ENCODE results near the gene CHMP5. TPM values are rescaled to one million over a fixed set of nuclear protein-coding genes. Genes with fewer than 3 reads are reported as not detected.

Gene CHMP5
- polyA plus RNA-seq (2012; ENCODE audit: low read depth, missing spikeins): 67.3 TPM

DNA sequence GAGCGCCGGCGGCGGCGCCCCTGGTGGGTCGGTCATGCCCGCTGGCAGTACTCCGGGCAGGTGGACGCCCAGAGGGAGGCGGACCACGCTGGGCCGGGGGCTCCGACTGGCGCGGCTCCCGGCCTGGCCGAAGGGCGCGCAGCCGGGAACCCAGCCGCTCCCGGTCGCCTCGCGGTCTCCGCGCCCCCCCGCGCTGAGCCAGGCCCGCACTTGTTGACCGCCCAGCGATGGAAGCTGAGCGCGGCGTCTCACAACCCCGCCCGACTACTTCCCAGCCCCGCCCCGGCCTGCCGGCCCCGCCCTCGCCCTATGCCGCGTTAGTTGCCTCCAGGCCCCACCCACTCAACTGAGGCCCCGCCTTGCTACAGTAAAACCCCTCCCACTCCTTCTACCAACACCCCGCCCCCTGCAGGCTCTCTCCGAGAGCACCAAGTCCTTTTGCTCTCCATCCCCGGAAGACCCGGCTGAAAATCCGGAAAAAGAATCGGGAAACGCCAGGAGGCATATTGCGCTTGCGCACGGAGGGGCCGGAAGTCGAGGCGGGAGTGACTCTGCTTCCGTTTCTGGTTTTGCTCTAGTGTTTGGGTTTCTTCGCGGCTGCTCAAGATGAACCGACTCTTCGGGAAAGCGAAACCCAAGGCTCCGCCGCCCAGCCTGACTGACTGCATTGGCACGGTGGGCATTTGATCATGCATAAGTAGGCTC is at the start of gene CHMP5, which contains the start of gene BAG1:
CHMP5 (plus strand) TSS at position 577 of the 705 bp plus-strand sequence; CDS start at position 607, 30 bp downstream.
BAG1 (minus strand) TSS at position 236 of the 705 bp plus-strand sequence.
- FAIRE-seq: peak; percentile 89
- TF ChIP-seq POLR2A (IDR thresholded peaks at IDR 0.05; ENCODE audit: low read depth, low read length) (peak; percentile 62; the same call in 1 of the 2 replicates), TAF1 (IDR thresholded peaks at IDR 0.05; ENCODE audit: low read depth, low read length) (no peak; the same call in 1 of the 2 replicates), POLR2AphosphoS5 (IDR thresholded peaks at IDR 0.05; ENCODE audit: low read depth, low read length) (peak; percentile 71; the same call in 1 of the 2 replicates), SPI1 (IDR thresholded peaks at IDR 0.05; ENCODE audit: low read depth, low read length) (0 out of 2 replicates have a peak, but pooled peaks have one; percentile 21), POU2F2 (IDR thresholded peaks at IDR 0.05; ENCODE audit: low read depth, low read length) (no peak), PAX5 (IDR thresholded peaks at IDR 0.05; ENCODE audit: insufficient read depth, low read length, severe bottlenecking) (no peak)
- peak; percentile 89 for DNase-seq (ENCODE audit: insufficient read length, low spot score)

DNA sequence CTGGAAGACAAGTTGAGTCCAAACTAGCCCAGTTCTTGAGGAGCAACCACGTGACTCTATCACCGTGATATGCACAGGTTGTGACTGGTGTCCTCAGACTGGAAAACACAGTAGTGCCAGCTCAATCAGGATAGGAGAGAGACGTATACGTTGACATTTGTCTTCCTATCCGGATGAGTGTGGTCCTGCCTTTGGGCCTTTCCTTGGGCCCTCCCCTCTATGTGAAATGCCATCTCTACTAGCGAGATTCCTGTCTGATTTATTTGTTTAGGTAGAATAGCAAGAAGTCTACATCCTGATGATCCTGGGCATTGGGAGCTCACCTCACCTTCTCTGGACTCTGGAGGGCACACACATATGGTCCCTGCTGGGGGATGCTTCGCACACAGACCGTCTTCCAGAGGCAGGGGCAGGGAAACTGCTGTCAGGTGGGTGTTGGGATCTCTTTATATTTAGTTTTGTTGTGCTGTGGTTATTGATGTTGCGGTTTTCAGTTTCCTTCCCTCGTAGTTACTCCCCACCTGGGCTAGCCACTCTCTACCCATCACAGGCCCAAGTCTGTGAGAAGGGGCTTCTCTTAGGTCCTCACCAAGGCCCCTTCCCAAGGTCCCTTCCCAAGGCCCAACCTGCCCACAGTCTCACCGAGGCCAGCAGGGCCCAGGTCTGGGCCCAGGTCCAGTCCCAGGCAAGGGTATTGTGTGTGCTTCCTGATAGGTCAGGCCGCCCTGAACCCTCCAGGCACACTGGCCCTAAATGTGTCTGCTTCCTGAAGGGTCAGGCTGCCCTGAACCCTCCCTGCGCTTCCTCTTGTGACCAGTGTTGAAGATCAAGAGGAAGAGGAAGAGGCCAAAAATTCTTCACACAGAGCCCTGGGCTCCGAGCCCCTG is 43.9 kb upstream of the CHMP5 start:
- FAIRE-seq (peak; percentile 91), DNase-seq (ENCODE audit: insufficient read length, low spot score) (no peak)
- peak; percentile 71 for TF ChIP-seq SPI1 (IDR thresholded peaks at IDR 0.05; ENCODE audit: low read depth, low read length)
- TF ChIP-seq POU2F2 (IDR thresholded peaks at IDR 0.05; ENCODE audit: low read depth, low read length): no peak

DNA sequence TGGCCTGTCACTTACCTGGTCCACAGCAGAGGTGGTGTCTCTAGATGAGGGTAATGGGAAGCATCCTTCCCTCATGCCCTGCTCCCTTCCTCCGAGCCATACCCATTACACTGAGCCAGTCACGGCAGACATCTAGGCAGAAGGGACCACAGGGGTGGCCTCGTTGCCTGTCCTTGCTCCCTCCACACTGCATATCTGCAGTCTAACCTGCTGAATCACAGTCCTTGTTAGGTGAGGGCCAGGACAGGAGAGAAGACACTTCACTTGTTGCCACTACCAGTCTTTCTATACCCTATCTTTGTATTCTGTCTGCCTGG is 43.3 kb upstream of the CHMP5 start:
- FAIRE-seq: no peak
- DNase-seq (ENCODE audit: insufficient read length, low spot score): no peak

DNA sequence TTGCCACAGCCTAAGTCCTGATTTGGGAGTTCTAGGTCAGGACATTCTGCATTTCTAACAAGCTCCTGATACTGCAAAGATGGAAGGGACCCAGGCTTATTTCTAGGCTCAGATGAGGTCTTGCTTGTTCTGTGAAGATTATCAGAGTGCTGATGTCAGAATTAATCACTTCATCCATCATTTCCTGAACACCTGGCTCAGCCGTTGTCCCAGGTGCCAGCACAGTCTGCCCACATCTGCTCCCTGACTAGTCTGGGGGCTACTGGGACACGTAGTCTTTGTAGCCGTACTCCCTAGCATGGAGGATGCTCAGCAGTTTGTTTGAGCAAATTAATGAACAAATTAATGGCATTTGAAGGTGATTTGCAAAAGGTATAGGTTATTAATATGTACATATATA is 42.8 kb upstream of the CHMP5 start:
- TF ChIP-seq TAF1 (IDR thresholded peaks at IDR 0.05; ENCODE audit: low read depth, low read length) (no peak), POU2F2 (IDR thresholded peaks at IDR 0.05; ENCODE audit: low read depth, low read length) (no peak), POLR2AphosphoS5 (IDR thresholded peaks at IDR 0.05; ENCODE audit: low read depth, low read length) (no peak), PAX5 (IDR thresholded peaks at IDR 0.05; ENCODE audit: insufficient read depth, low read length, severe bottlenecking) (no peak), POLR2A (IDR thresholded peaks at IDR 0.05; ENCODE audit: low read depth, low read length) (no peak), SPI1 (IDR thresholded peaks at IDR 0.05; ENCODE audit: low read depth, low read length) (no peak)
- FAIRE-seq (no peak), DNase-seq (ENCODE audit: insufficient read length, low spot score) (no peak)

More for the DNA sequence above, 43.3 kb upstream of the CHMP5 start:
- TF ChIP-seq TAF1 (IDR thresholded peaks at IDR 0.05; ENCODE audit: low read depth, low read length) (no peak), PAX5 (IDR thresholded peaks at IDR 0.05; ENCODE audit: insufficient read depth, low read length, severe bottlenecking) (no peak), POU2F2 (IDR thresholded peaks at IDR 0.05; ENCODE audit: low read depth, low read length) (no peak), POLR2A (IDR thresholded peaks at IDR 0.05; ENCODE audit: low read depth, low read length) (no peak), POLR2AphosphoS5 (IDR thresholded peaks at IDR 0.05; ENCODE audit: low read depth, low read length) (no peak), SPI1 (IDR thresholded peaks at IDR 0.05; ENCODE audit: low read depth, low read length) (no peak)

DNA sequence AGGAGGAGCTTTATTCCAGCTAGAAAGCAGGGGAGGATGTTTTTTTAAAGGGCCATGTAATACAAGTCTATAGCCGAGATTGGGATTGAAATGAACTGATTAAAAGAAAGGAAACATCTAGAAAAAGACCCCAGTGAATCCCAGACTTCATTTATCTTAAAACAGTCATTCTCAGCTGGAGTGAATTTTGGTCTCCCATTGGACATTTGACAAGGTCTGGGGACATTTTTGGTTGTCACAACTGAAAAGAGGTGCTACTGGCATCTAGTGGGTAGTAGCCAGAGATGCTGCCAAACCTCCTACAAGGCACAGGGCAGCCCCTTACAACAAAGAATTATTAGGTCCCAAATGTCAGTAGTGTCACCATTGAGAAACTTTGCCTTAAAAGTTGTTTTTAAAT is 41.2 kb upstream of the CHMP5 start:
- TF ChIP-seq POLR2AphosphoS5 (IDR thresholded peaks at IDR 0.05; ENCODE audit: low read depth, low read length) (no peak), POU2F2 (IDR thresholded peaks at IDR 0.05; ENCODE audit: low read depth, low read length) (no peak), PAX5 (IDR thresholded peaks at IDR 0.05; ENCODE audit: insufficient read depth, low read length, severe bottlenecking) (no peak), SPI1 (IDR thresholded peaks at IDR 0.05; ENCODE audit: low read depth, low read length) (no peak), POLR2A (IDR thresholded peaks at IDR 0.05; ENCODE audit: low read depth, low read length) (no peak), TAF1 (IDR thresholded peaks at IDR 0.05; ENCODE audit: low read depth, low read length) (no peak)
- DNase-seq (ENCODE audit: insufficient read length, low spot score) (no peak), FAIRE-seq (no peak)

DNA sequence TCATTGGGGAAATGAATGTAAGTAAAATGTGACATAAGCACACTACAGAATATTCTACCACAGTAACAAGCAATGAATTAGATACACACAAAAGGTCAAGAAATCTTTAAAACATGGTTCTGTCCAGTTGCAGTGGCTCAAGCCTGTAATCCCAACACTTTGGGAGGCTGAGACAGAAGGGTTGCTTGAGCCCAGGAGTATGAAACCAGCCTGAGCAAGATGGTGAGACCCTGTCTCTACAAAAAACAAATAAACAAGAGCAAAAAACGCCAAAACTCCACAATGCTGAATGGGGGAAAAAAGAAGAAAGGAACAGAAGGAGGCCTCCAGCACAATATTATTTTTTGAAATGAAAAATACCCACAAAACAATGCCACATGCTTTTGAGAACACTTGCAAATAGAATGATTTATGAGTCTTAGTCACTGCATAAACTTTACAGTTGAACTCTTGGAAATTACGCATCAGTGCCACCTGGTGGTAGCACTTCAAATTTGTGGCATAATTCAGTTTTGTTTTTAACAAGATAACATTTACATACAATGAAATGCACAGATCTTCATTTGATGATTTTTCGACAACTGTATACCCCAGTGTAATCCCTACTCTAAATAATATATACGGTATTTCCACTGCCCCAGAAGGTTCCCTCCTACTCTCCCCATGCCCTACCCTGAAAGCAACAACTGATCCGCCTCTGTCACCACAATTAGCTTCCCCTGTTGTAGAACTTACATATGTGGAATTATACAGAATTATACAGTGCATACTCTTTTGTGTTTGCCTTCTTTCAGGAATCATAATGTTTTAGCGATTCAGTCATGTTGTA is 39.3 kb upstream of the CHMP5 start:
- no peak for DNase-seq (ENCODE audit: insufficient read length, low spot score)
- no peak for TF ChIP-seq PAX5 (IDR thresholded peaks at IDR 0.05; ENCODE audit: insufficient read depth, low read length, severe bottlenecking)
- TF ChIP-seq POLR2A (IDR thresholded peaks at IDR 0.05; ENCODE audit: low read depth, low read length): no peak
- TF ChIP-seq POLR2AphosphoS5 (IDR thresholded peaks at IDR 0.05; ENCODE audit: low read depth, low read length): no peak
- TF ChIP-seq TAF1 (IDR thresholded peaks at IDR 0.05; ENCODE audit: low read depth, low read length): no peak
- no peak for TF ChIP-seq SPI1 (IDR thresholded peaks at IDR 0.05; ENCODE audit: low read depth, low read length)
- TF ChIP-seq POU2F2 (IDR thresholded peaks at IDR 0.05; ENCODE audit: low read depth, low read length): no peak
- FAIRE-seq: peak; percentile 74

DNA sequence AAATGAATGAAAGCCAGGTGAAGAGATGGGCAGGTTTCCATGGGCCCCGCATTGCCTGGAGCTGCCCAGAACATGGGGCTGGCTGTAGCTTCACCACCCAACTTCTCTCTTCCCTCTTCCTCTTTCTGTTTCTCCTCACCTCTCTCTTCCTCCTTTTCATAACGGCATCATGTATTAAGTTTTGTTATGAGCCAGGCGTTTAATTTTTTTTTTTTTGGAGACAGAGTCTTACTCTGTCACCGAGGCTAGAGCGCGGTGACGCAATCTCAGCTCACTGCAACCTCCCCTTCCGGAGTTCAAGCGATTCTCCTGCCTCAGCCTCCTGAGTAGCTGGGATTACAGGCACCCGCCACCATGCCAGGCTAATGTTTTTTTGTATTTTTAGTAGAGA is 37.8 kb upstream of the CHMP5 start:
- no peak for FAIRE-seq
- TF ChIP-seq SPI1 (IDR thresholded peaks at IDR 0.05; ENCODE audit: low read depth, low read length) (peak; percentile 96), PAX5 (IDR thresholded peaks at IDR 0.05; ENCODE audit: insufficient read depth, low read length, severe bottlenecking) (no peak)
- no peak for DNase-seq (ENCODE audit: insufficient read length, low spot score)

DNA sequence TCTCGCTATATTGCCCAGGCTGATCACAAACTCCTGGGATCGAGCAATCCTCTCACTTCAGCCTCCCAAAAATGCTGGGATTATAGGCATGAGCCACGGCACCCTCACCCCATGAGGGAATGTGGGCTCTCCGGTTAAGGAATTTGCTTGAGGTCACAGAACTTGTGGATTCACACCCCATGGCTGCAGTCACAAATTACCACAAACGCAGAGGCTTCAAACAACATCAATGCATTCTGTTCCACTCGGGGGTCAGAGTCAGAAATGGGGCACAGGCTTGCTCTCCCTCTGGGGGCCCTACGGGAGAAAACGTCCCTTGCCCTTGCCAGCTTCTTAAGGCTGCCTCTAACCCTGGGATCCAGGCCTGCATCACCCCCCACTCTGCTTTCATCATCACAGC is 37.1 kb upstream of the CHMP5 start:
- TF ChIP-seq SPI1 (IDR thresholded peaks at IDR 0.05; ENCODE audit: low read depth, low read length): no peak
- TF ChIP-seq PAX5 (IDR thresholded peaks at IDR 0.05; ENCODE audit: insufficient read depth, low read length, severe bottlenecking): no peak
- no peak for TF ChIP-seq TAF1 (IDR thresholded peaks at IDR 0.05; ENCODE audit: low read depth, low read length)
- TF ChIP-seq POLR2A (IDR thresholded peaks at IDR 0.05; ENCODE audit: low read depth, low read length): no peak
- TF ChIP-seq POU2F2 (IDR thresholded peaks at IDR 0.05; ENCODE audit: low read depth, low read length): no peak
- no peak for TF ChIP-seq POLR2AphosphoS5 (IDR thresholded peaks at IDR 0.05; ENCODE audit: low read depth, low read length)
- DNase-seq (ENCODE audit: insufficient read length, low spot score) (no peak), FAIRE-seq (no peak)

DNA sequence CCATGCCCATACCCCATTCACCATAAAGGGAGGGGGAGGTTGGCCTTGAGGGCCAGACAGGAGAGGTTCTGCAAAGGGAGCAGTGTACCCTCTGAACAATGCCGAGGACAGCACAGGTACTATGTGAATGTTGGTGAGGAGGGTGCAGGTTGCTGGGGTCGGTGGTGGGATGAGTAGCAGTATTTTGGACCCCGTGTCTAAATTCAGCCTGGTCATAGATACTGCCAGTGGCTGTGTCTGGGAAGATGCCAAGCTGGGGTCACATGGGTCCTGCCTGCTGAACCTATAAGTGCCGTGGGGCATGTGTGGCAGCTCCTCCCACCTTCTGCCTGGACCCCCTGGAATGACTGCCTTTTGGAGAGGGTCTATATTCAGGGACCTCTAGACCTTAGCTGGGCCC is 36.2 kb upstream of the CHMP5 start:
- DNase-seq (ENCODE audit: insufficient read length, low spot score) (no peak), FAIRE-seq (no peak)
- TF ChIP-seq SPI1 (IDR thresholded peaks at IDR 0.05; ENCODE audit: low read depth, low read length) (no peak), POLR2AphosphoS5 (IDR thresholded peaks at IDR 0.05; ENCODE audit: low read depth, low read length) (no peak), TAF1 (IDR thresholded peaks at IDR 0.05; ENCODE audit: low read depth, low read length) (no peak), POLR2A (IDR thresholded peaks at IDR 0.05; ENCODE audit: low read depth, low read length) (no peak), PAX5 (IDR thresholded peaks at IDR 0.05; ENCODE audit: insufficient read depth, low read length, severe bottlenecking) (no peak), POU2F2 (IDR thresholded peaks at IDR 0.05; ENCODE audit: low read depth, low read length) (no peak)

All from GM12891 (cell line).